GM19035 (cell line): ENCODE results near the gene BRIX1.

ENCODE experiments used
- ATAC-seq: cut with Tn5 transposase; IDR thresholded peaks from one replicate; pipeline ENCODE4 v1.9.1; 2021; ENCODE audit not compliant: unreplicated experiment

BRIX1 gene, protein sequence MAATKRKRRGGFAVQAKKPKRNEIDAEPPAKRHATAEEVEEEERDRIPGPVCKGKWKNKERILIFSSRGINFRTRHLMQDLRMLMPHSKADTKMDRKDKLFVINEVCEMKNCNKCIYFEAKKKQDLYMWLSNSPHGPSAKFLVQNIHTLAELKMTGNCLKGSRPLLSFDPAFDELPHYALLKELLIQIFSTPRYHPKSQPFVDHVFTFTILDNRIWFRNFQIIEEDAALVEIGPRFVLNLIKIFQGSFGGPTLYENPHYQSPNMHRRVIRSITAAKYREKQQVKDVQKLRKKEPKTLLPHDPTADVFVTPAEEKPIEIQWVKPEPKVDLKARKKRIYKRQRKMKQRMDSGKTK

DNA sequence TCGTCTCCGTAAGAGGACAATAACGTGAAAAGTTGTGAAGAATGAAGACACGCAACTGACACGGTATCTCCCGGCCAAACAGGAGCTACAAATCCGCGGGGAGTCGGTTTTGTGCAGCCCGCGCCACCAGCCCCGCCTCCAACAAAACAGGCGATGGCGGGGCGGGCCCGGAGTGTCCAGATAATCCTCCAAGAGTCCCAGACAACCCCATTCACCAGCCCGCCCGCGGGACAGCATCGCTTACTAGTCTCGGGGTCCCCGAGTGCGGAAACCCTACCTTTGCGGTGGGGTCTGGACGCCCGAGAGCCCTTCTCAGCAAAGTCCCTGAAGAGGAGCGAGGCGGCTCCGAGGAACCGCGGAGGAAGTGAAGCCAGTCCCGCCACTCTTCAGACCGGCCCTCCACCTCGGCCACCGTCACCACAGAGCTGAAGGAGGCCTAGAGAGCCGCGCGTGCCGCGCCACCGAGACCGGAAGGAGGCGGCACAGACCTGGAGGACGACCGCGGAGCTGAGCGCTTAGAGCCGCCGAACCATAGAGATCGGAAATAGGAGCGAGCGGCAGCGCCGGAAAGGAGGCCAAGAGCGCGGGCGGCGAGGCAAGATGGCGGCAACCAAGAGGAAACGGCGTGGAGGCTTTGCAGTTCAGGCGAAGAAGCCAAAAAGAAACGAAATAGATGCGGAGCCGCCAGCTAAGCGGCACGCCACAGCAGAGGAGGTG lies at the start of gene BRIX1, which contains the start of gene RAD1:
Gene BRIX1 (plus strand): TSS at position 573 of the 717 bp plus-strand sequence. CDS start 28 bp downstream, at position 601.
Gene RAD1 (minus strand): TSS at position 366 of the 717 bp plus-strand sequence. CDS start 612 bp downstream, outside the sequence.
- ATAC-seq, result peak; percentile 98

DNA sequence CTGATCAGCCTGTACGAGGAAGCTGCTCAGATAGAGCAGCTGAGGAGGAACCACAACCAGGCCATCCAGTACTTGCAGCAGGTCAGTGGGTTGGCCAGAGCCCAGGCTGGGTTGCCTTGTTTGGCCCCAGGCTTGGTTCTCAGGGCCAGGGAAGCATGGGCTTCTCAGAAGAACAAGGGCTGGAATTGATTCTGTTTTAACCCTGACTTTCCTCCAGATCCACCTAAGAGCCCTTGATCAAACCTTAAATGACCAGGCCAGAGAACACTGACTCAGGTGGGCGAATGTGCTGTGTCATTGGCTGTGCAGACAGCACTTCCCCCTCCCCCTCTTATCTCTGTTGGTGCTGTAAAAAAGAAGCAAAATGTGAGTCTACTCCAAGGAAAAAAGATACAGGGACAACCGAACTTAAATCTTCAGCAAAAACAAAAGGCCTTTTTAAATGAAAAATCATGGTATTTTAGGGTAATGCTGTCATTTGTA lies 48.5 kb upstream of the BRIX1 start:
- ATAC-seq, result no peak

GRCh38 chr5:34867660-34868059 lies 47.9 kb upstream of the BRIX1 start:
- ATAC-seq, result no peak

DNA sequence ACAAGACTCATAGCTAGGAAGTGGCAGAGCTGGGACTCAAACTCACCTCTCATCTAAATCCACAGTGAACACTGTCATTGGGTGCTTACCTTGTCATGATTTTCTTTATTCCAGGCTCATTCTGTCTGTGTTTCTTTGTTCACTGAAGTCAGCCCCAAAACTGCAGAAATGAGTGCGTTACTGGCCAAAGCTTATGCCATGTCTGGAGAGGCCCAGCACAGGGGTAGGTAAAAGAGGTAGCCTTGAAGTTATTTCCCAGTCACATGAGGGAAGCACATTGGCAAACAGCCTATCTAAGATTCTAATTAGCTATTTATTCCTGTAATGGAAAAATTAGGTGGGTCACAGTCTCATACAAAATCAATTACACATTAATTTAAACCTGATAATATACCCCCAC lies 46.7 kb upstream of the BRIX1 start:
- no peak for ATAC-seq

DNA sequence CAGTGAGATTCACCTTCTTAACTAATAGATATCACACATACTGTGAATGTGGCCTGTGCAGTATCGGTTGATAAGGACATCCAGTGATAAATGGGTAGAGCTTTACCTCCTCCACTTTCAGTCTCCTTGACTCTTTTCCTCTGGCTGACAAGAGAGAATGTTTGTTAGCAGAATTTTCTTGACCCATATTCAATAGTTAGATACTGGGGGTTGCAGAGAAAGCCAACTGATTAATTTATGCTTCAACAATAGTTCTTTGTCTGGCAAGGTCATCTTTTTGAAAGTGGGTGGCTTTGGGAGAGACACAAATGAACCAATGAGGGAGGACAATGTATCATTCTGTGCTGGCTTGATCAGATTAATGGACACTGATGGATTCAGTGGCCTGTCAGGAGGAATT lies 46.3 kb upstream of the BRIX1 start:
- ATAC-seq, result no peak

GRCh38 chr5:34870382-34870781 lies 45.1 kb upstream of the BRIX1 start:
- ATAC-seq, result no peak

DNA sequence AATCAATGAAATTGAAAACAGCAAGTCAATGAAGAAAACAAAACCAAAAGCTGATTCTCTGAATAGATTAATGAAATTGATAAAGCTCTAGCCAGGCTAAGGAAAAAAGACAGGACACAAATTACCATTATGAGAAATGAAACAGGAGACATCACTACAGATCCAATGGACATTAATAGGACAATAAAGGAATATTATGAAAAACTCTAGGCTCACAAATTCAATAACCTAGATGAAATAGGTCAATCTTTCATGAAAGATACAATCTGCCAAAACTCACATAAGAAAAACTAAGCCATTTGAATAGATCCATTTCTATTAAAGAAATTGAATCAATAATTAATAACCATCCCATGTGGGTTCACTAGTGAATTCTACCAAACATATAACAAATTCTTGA lies 39.2 kb upstream of the BRIX1 start:
- no peak for ATAC-seq

- ATAC-seq, result no peak
Observed at GRCh38 chr5:34881246-34881645, 34.3 kb upstream of the BRIX1 start.

DNA sequence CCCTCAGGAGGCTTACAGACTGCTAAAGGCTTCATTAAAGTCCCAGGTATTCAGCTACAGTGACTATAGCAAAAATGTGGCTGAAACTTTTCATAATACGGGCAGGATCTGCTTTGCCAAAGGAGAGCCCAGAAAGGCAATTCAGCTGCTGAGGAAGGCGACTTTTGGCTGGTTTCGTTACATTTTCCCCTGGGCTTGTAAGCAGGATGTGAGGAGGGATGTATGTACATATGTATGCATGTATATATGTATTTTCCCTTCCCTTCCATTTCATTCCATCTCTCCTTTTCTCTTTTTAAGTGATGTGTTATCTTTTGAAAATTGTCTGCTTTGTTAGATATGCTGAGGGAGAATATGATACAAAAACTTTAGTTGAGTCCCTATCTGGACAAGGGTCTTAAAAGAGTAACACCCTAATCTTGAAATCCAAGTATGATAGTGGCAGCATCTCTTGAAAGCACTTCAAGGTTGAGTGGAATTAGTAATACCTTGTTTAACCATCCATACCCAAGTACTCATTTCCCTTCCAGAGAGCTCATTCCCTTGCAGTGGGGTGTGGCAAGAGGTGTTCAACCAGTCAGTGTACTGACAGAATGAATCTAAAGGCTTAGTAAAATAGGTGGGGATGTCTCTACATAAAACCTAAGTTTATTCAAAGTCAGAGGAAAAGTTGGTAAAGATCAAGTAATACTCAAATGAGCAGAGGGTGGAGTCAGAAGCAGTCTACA lies 29.0 kb upstream of the BRIX1 start:
- ATAC-seq, result no peak

- no peak for ATAC-seq
Observed at GRCh38 chr5:34889394-34889793, 26.1 kb upstream of the BRIX1 start.

DNA sequence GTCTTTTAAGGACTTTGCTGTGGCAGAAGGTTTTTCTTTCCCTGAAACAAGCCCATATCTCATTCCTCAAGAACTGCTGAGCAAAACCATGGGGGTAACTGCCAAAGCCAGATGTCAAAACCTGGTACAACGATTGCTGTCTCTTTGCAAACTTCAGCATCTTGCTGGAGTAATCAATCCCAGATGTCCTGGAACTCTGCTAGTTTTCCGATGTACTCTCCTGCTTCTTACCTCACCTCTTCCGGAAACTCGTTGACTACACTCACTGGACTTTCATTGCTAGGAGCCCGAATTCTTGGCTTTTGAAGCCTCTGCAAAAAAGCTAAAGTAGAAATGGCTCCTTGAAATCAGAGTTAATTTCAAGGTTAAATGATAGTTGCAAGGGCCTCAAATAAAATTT lies 23.5 kb upstream of the BRIX1 start:
- no peak for ATAC-seq

DNA sequence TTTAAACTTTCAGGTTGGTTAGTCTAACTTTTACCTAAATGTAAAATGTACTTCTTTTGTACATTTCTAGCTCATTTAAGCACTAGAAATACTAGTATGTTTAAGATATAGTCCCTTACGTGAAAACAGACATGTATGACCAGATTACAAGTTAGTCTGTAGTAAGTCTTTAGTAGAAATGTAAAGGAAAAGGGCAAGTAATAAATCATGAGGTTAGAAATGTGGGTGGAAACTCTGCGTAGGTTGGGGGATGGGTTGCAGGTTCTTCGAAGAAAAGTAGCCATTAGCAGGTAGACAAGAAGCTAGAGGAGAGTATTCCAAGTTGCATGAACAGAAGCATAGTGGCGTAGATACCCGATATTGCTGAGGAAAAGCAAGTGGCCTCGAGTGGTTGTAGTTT lies 23.1 kb upstream of the BRIX1 start:
- no peak for ATAC-seq

GRCh38 chr5:34894716-34895115 lies 20.8 kb upstream of the BRIX1 start:
- no peak for ATAC-seq

DNA sequence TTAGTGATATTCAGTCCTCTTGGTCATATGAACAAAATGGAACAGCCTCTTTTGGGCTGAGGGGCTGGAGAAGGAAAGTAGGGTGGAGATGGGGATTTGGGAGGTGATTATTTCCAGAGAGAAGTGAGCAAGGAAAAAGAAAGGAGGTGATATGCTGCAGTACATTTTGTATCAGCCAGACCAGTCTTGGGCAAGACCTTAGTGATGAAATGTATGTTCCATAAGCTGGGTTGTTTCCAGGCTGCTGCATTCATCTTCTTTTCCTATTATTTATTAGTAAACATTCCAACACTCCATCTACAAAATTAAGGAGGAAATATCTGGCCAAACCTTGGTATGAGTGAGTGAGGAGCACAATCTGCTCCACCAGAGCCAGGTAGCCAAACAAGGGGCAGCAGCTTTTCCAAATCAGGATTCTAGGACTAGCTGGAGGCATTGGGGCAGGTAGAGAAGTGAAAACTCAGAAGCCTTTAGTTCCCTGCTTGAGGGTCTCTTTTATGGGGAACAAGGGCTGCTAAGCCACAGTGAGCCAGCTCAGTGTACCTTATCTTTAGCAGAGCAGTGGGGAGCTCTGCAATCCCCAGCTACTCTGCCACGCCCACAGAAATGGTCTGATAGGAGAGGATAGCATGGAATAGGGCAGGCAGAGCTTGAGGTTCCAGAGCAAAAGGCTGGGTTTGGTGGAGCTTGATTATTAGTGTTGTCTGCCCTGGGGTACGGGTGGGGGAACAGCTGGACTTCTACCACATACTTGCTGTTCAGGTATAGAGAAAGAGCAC lies 19.7 kb upstream of the BRIX1 start:
- no peak for ATAC-seq

DNA sequence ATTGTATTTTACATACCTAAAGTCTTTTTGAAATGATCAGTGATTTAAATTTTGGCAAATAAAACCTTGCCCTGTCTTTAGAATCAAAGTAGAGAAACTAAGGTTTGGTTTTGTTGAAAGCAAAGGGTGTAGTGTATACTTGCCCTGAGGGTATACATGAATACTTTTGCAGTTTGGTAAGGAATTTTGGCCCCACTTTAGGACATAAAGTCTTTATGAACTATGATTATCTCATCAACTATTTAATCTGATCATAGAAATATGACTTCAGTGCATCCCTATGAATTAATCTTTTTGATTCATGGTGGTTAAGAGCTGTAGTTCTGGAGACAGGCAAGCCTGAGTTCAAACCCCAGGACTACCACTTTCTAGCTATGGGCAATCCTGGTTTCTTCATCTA lies 17.9 kb upstream of the BRIX1 start:
- ATAC-seq, result no peak

GRCh38 chr5:34898258-34898895 lies 17.1 kb upstream of the BRIX1 start:
- ATAC-seq, result peak; percentile 74

DNA sequence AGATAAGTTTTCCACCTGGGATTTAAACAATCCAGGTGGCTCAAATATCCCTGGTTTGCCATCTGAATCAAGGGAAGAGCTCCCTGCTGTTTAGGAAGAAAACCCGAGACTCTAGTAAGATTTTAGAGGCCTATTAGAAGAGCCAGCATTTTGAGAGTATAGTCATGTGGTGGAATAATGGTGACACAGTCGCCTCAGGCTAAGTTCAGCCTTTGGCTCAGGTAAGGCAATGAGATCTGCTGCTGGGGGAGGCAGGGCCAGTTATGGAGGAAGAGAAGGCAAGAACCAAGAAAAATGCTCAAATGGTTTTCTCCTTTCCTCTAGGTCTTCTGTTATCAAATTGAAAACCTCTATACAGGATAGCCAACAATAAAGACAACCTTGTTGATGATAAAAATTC lies 16.4 kb upstream of the BRIX1 start:
- ATAC-seq, result no peak

DNA sequence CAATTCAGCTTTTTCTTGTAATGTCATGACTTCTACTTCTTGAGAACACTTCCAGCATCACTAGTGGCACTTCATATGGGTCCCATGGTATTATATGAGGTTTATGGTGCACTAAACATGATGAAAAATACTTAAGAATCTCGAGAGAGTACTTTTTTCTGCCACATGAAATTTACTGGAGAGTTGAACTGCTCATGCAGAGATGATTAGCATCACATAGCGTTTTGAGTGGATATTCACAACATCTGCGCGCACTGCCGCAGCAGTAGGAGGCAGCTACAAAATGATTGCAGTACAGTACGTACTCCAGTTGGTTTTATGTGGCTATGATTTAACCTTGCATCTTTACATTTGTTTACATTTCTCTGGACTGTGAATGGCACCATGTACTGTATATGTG lies 14.9 kb upstream of the BRIX1 start:
- no peak for ATAC-seq

GRCh38 chr5:34903260-34903659 lies 12.3 kb upstream of the BRIX1 start:
- no peak for ATAC-seq

GRCh38 chr5:34905564-34905963 lies 9.9 kb upstream of the BRIX1 start:
- ATAC-seq, result no peak
